ENCODE results near the gene LMAN1L. TPM values are rescaled to one million over a fixed set of nuclear protein-coding genes. Genes with fewer than 3 reads are reported as not detected.

Gene LMAN1L
- total RNA-seq, 1 donor from 2014 or later, result not detected

DNA sequence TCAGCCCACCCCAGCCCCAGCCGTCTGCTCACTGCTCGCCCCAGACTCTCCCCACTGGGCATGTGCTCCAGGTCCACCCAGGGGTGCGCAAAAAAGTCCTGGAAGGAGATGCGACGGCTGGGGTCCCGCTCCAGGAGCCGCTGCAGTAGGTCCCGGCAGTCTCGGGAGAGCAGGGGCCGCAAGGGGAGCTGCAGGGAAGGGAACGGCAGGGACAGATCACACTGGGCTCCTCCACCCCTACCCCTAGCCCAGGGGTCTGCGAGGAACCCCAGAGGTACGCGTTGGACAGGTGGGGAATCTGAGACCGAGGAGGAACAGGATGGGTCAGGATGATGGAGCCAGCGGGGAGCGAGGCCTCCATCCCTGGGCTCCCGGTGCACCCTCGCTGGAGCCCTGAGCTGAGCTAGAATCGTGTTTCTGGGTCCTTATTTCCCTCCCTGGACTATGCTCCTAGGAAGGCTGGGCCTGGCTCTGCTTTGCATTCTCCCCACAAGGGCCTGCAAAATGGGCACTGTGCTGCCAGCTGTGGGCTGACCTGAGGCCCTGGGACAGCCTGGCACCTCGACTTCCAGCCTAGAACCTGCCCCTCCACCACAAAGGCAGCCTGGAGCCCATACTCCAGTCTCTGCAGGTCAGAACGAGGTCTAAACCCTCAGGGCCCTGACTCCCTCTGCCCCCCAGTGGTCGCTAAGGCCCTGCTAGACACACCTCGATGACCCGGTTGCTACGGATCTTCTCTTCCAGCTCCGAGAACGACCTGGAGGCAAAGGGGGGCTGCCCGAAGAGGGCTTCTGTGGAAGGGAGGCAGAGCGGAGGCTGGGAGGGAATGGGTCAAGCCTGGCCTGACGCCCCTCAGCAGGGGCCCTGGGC, 27.1 kb downstream of the LMAN1L start:
- peaks cover 9% of the 10 kb centered on the region for H3K36me3 Mint-ChIP-seq (ENCODE audit: unreplicated experiment)
- DNase-seq (ENCODE audit: extremely low spot score, unreplicated experiment), result no peak
- no peaks in the 10 kb centered on the region for H3K27me3 Mint-ChIP-seq (ENCODE audit: unreplicated experiment)
- H3K27ac Mint-ChIP-seq (ENCODE audit: unreplicated experiment), result no peak overlapping the region
- TF ChIP-seq, protein P1, sequence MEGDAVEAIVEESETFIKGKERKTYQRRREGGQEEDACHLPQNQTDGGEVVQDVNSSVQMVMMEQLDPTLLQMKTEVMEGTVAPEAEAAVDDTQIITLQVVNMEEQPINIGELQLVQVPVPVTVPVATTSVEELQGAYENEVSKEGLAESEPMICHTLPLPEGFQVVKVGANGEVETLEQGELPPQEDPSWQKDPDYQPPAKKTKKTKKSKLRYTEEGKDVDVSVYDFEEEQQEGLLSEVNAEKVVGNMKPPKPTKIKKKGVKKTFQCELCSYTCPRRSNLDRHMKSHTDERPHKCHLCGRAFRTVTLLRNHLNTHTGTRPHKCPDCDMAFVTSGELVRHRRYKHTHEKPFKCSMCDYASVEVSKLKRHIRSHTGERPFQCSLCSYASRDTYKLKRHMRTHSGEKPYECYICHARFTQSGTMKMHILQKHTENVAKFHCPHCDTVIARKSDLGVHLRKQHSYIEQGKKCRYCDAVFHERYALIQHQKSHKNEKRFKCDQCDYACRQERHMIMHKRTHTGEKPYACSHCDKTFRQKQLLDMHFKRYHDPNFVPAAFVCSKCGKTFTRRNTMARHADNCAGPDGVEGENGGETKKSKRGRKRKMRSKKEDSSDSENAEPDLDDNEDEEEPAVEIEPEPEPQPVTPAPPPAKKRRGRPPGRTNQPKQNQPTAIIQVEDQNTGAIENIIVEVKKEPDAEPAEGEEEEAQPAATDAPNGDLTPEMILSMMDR (IDR thresholded peaks at IDR 0.05), result no peak
- H3K4me1 Mint-ChIP-seq (ENCODE audit: unreplicated experiment), result peaks cover 20% of the 10 kb centered on the region
- no peak overlapping the region for H3K4me3 Mint-ChIP-seq (ENCODE audit: unreplicated experiment)
- no peaks in the 10 kb centered on the region for H3K9me3 Mint-ChIP-seq (ENCODE audit: unreplicated experiment)

DNA sequence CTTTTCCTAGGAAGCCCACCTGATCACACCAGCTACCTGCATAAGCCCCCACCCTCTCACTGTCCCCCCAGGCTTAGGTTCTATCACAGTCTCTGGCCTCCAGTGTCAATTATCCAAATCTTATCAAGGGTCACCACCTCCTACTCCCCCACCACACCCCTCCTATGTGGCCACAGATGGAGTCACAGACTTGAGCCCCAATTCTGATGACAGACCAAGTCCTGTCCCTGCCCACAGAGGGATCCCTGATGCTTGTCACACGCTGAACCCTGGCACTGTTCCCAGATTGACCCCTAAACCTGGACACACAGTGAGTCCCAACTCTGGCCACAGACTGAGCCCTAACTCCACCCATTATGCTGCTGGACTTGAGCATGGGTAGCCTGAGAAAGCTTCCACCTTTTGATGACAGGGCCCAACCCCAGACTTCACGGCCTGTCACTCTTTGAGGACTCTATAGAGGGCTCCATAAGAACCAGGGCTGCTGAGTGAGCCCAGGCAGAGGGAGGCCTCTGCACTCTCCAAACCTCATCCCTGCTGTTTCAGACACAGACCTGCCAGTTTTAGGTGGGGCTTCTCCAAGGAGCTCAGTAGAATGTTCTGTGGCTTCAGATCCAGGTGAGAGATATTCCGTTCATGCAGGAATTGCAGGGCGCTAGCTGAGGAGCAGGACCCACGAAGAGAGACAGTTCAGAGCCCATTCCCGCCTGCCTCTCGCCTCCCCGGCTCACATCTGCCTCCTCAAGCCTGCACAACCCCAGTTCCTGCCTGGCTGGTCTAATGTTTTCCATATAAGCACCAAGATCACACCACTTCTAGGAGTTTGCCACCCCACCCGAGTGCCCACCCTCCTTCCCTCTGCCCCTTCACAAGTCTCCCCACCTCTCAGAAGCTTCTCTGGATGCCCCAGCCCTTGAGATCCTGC, 28.5 kb downstream of the LMAN1L start:
- Mint-ChIP-seq H3K27ac (ENCODE audit: unreplicated experiment) (peak overlapping the region; percentile 44), H3K4me1 (ENCODE audit: unreplicated experiment) (peaks cover 20% of the 10 kb centered on the region), H3K9me3 (ENCODE audit: unreplicated experiment) (no peaks in the 10 kb centered on the region), H3K36me3 (ENCODE audit: unreplicated experiment) (peaks cover 14% of the 10 kb centered on the region), H3K4me3 (ENCODE audit: unreplicated experiment) (peak overlapping the region; percentile 56), H3K27me3 (ENCODE audit: unreplicated experiment) (no peaks in the 10 kb centered on the region)
- TF ChIP-seq, protein P1 (IDR thresholded peaks at IDR 0.05), result no peak
- DNase-seq (ENCODE audit: extremely low spot score, unreplicated experiment), result no peak

DNA sequence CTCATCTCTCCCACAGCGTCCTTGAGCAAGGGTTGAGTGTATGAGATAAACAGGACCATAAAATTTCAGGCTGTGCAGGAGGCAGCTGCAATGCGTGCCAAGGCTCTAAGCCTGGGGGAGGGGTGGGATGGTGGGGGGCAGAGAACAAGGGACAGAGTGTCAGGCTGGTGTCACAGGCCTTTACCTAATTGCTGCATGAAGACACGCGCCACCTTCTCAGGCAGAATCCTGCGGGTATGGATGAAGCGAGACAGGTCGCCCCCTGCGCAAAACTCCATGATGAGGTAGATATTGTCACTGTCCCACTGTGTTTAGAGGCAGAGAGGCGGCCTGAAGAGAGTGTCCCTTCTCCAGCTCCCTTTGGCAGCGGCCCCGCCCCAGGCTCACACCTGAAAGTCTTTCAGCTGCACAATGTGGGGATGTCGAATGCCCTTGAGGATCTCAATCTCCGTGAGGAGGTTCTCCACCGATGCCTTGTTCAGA, 29.3 kb downstream of the LMAN1L start:
- Mint-ChIP-seq H3K27ac (ENCODE audit: unreplicated experiment) (peak overlapping the region; percentile 44), H3K4me1 (ENCODE audit: unreplicated experiment) (peaks cover 20% of the 10 kb centered on the region), H3K27me3 (ENCODE audit: unreplicated experiment) (no peaks in the 10 kb centered on the region), H3K4me3 (ENCODE audit: unreplicated experiment) (peak overlapping the region; percentile 91), H3K9me3 (ENCODE audit: unreplicated experiment) (no peaks in the 10 kb centered on the region), H3K36me3 (ENCODE audit: unreplicated experiment) (peaks cover 15% of the 10 kb centered on the region)
- DNase-seq (ENCODE audit: extremely low spot score, unreplicated experiment), result no peak
- TF ChIP-seq, protein P1 (IDR thresholded peaks at IDR 0.05), result no peak

DNA sequence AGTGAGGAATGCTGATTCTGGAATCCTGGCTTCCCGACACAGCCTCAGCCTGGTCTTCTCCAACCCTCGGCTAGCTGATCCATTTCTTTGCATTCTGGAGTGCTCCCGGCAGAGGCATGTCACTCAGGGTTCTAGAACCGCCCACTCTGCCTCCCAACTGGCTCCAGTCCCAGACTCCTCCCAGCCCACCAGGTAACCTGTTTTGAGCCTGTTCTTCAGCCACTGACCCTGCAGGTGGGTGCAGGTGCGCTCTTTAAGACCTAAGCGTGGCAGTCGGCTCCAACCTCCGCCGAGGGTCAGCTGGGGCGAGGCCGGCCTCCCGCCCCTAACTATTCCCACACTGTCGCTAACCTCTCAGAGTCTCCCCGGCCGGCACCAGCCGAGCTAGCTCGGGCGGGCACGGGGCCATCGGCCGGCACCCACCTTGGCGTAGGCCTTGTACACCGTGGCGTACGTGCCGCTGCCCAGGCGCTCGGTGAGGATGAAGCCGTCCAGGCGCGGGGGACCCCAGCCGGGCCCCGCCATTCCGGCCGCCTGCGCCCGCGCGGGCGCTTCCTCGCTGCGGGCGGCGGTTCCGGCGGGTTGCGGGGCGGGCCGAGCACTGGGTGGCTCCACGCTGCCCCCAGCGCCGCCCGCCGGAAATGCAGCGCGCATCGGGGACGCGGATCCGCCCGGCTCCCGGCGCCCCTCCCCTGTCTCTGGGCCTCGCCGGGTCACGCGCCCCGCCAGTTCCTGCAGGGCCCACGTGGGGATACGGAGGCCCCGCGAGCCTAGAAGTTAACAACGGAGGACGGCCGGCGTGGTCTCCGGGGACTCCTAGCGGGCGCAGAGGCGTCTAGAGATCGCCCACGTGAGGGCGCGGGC, 30.2 kb downstream of the LMAN1L start, which contains the start of gene ULK3:
TSS of gene ULK3 (minus strand) at position 576 of the 864 bp plus-strand sequence. CDS start at position 525, 51 bp downstream.
- peak; percentile 97 for DNase-seq (ENCODE audit: extremely low spot score, unreplicated experiment)
- TF ChIP-seq, protein P1 (IDR thresholded peaks at IDR 0.05), result peak; percentile 77

More for the DNA sequence above, 30.2 kb downstream of the LMAN1L start, which contains the start of gene ULK3:
- H3K36me3 Mint-ChIP-seq (ENCODE audit: unreplicated experiment), result peaks cover 19% of the 10 kb centered on the region
- peaks cover 20% of the 10 kb centered on the region for H3K4me1 Mint-ChIP-seq (ENCODE audit: unreplicated experiment)
- peak within 1 kb of the TSS; percentile 91 for H3K4me3 Mint-ChIP-seq (ENCODE audit: unreplicated experiment)
- H3K27me3 Mint-ChIP-seq (ENCODE audit: unreplicated experiment), result no peaks in the 10 kb centered on the region
- peak within 1 kb of the TSS; percentile 94 for H3K27ac Mint-ChIP-seq (ENCODE audit: unreplicated experiment)
- no peaks in the 10 kb centered on the region for H3K9me3 Mint-ChIP-seq (ENCODE audit: unreplicated experiment)
